WTC11 (cell line): ENCODE results near the gene REEP6. TPM values are rescaled to one million over a fixed set of nuclear protein-coding genes. Genes with fewer than 3 reads are reported as not detected.

Experiments used
- ATAC-seq: fragments of 200-7000 bp; cut with Tn5 transposase; 2 replicates; pipeline ENCODE4 v1.10.0; 2021; ENCODE audit warnings: mild to moderate bottlenecking, moderate library complexity
- CTCF ChIA-PET: fragments of 300-600 bp; sonication (Branson Sonifier 250); formaldehyde crosslinking; loops from one replicate; lab custom pipeline; 2021; ENCODE audit warnings: antibody characterized with exemption; lab: Charles Lee
- POLR2A ChIA-PET: fragments of 350-600 bp; sonication (Branson Sonifier 250); formaldehyde crosslinking; loops from one replicate; lab custom pipeline; 2021; ENCODE audit warnings: antibody characterized with exemption; lab: Charles Lee
- DNase-seq: peaks from one replicate; pipeline ENCODE4 v3.0.0; 2021; ENCODE audit warnings: low spot score
- H3K27ac Mint-ChIP-seq: 2 replicates; pipeline ENCODE4 v1.8.0; 2021; ENCODE audit warnings: mixed read lengths
- H3K27me3 Mint-ChIP-seq: 2 replicates; pipeline ENCODE4 v1.8.0; 2021; ENCODE audit warnings: low read depth, mild to moderate bottlenecking, moderate library complexity, mixed read lengths
- H3K36me3 Mint-ChIP-seq: 2 replicates; pipeline ENCODE4 v1.8.0; 2021; ENCODE audit warnings: mixed read lengths
- H3K4me1 Mint-ChIP-seq: 2 replicates; pipeline ENCODE4 v1.8.0; 2022; ENCODE audit warnings: mixed read lengths
- H3K4me3 Mint-ChIP-seq: 2 replicates; pipeline ENCODE4 v1.8.0; 2021; ENCODE audit warnings: mild to moderate bottlenecking, moderate library complexity, mixed read lengths
- H3K9me3 Mint-ChIP-seq: 2 replicates; pipeline ENCODE4 v1.8.0; 2021; ENCODE audit warnings: mixed read lengths
- E2F5 ChIP-seq: sonication (generic); formaldehyde crosslinking; IDR thresholded peaks from 2 replicates; pipeline ENCODE4 v1.8.1; 2022; ENCODE audit warnings: mild to moderate bottlenecking, moderate library complexity, missing genetic modification reagents
- ESRRA ChIP-seq: sonication (generic); formaldehyde crosslinking; IDR thresholded peaks from 2 replicates; pipeline ENCODE4 v1.8.1; 2022; ENCODE audit warnings: mild to moderate bottlenecking, missing genetic modification reagents, borderline replicate concordance
- FOXK1 ChIP-seq: sonication (generic); formaldehyde crosslinking; IDR thresholded peaks from 2 replicates; pipeline ENCODE4 v1.8.0; 2022; ENCODE audit warnings: mild to moderate bottlenecking, moderate library complexity, missing genetic modification reagents
- GABPB1 ChIP-seq: sonication (generic); formaldehyde crosslinking; IDR thresholded peaks from 2 replicates; pipeline ENCODE4 v1.8.1; 2023; ENCODE audit warnings: mild to moderate bottlenecking, missing genetic modification reagents
- IRF2 ChIP-seq: sonication (generic); formaldehyde crosslinking; IDR thresholded peaks from 2 replicates; pipeline ENCODE4 v1.8.0; 2022; ENCODE audit warnings: low read depth, missing genetic modification reagents, borderline replicate concordance
- JUN ChIP-seq: sonication (generic); formaldehyde crosslinking; IDR thresholded peaks from 2 replicates; pipeline ENCODE4 v1.8.0; 2023; ENCODE audit warnings: mild to moderate bottlenecking, missing genetic modification reagents
- KAT7 ChIP-seq: sonication (generic); formaldehyde crosslinking; IDR thresholded peaks from 2 replicates; pipeline ENCODE4 v1.8.1; 2023; ENCODE audit warnings: missing genetic modification reagents, mild to moderate bottlenecking, borderline replicate concordance
- MXD4 ChIP-seq: fragments of 250-450 bp; sonication (Bioruptor Pico); IDR thresholded peaks from 2 replicates; pipeline ENCODE4 v1.8.0; 2021; ENCODE audit warnings: mild to moderate bottlenecking, moderate library complexity, borderline replicate concordance
- MYBL2 ChIP-seq: sonication (generic); formaldehyde crosslinking; IDR thresholded peaks from 2 replicates; pipeline ENCODE4 v1.8.1; 2023; ENCODE audit warnings: mild to moderate bottlenecking, moderate library complexity, missing genetic modification reagents
- NFATC4 ChIP-seq: fragments of 250-450 bp; sonication (Bioruptor Pico); IDR thresholded peaks from 2 replicates; pipeline ENCODE4 v1.9.0; 2021; ENCODE audit warnings: mild to moderate bottlenecking
- NFE2L1 ChIP-seq: sonication (generic); formaldehyde crosslinking; IDR thresholded peaks from 2 replicates; pipeline ENCODE4 v1.8.1; 2023; ENCODE audit warnings: missing genetic modification reagents
- SMAD4 ChIP-seq: sonication (generic); formaldehyde crosslinking; IDR thresholded peaks from 2 replicates; pipeline ENCODE4 v1.8.0; 2022; ENCODE audit warnings: mild to moderate bottlenecking, missing genetic modification reagents
- SP1 ChIP-seq: sonication (generic); formaldehyde crosslinking; conservative IDR thresholded peaks from 2 replicates; pipeline ENCODE4 v1.8.1; 2022; ENCODE audit warnings: missing genetic modification reagents
- TCF7 ChIP-seq: sonication (generic); formaldehyde crosslinking; IDR thresholded peaks from 2 replicates; pipeline ENCODE4 v1.8.0; 2022; ENCODE audit warnings: mild to moderate bottlenecking, low read depth, missing genetic modification reagents, moderate library complexity
- ZBTB21 ChIP-seq: sonication (generic); formaldehyde crosslinking; IDR thresholded peaks from 2 replicates; pipeline ENCODE4 v1.8.1; 2023; ENCODE audit warnings: mild to moderate bottlenecking, missing genetic modification reagents, borderline replicate concordance
- ZNF138 ChIP-seq: sonication (generic); formaldehyde crosslinking; conservative IDR thresholded peaks from 2 replicates; pipeline ENCODE4 v1.8.1; 2022; ENCODE audit warnings: mild to moderate bottlenecking, moderate library complexity, missing genetic modification reagents
- ZNF232 ChIP-seq: sonication (generic); formaldehyde crosslinking; IDR thresholded peaks from 2 replicates; pipeline ENCODE4 v1.8.0; 2022; ENCODE audit warnings: mild to moderate bottlenecking, missing genetic modification reagents
- ZNF317 ChIP-seq: sonication (generic); formaldehyde crosslinking; IDR thresholded peaks from 2 replicates; pipeline ENCODE4 v1.8.1; 2023; ENCODE audit warnings: low read depth, mild to moderate bottlenecking, moderate library complexity, missing genetic modification reagents, borderline replicate concordance
- ZNF396 ChIP-seq: fragments of 250-450 bp; sonication (Bioruptor Pico); IDR thresholded peaks from 2 replicates; pipeline ENCODE4 v1.8.0; 2021; ENCODE audit warnings: mild to moderate bottlenecking, moderate library complexity, borderline replicate concordance
- ZNF423 ChIP-seq: fragments of 250-450 bp; sonication (Bioruptor Pico); IDR thresholded peaks from 2 replicates; pipeline ENCODE4 v2.1.2; 2022; ENCODE audit warnings: mild to moderate bottlenecking, moderate library complexity
- ZNF425 ChIP-seq: fragments of 250-450 bp; sonication (Bioruptor Pico); conservative IDR thresholded peaks from 2 replicates; pipeline ENCODE4 v1.9.0; 2021; ENCODE audit warnings: mild to moderate bottlenecking
- ZNF671 ChIP-seq: fragments of 250-450 bp; sonication (Bioruptor Pico); IDR thresholded peaks from 2 replicates; pipeline ENCODE4 v1.8.0; 2021; ENCODE audit warnings: mild to moderate bottlenecking
- total RNA-seq: library from RNA; stranded (reverse); gene quantifications from 3 replicates; pipeline ENCODE4 v1.2.3, GENCODE V29; 2021
- TF ChIP-seq, protein P1 (sequence below): sonication (generic); formaldehyde crosslinking; IDR thresholded peaks from 2 replicates; pipeline ENCODE4 v1.8.1; 2023; ENCODE audit warnings: mild to moderate bottlenecking, missing genetic modification reagents
- TF ChIP-seq, protein P2 (sequence below): sonication (generic); formaldehyde crosslinking; IDR thresholded peaks from 2 replicates; pipeline ENCODE4 v1.8.0; 2022; ENCODE audit warnings: mild to moderate bottlenecking, missing genetic modification reagents
- TF ChIP-seq, protein P3 (sequence below): fragments of 250-450 bp; sonication (Bioruptor Pico); IDR thresholded peaks from 2 replicates; pipeline ENCODE4 v1.8.0; 2021; ENCODE audit warnings: mild to moderate bottlenecking

Gene REEP6
- total RNA-seq, 1 experiment from 2014 or later, result 17.0 TPM

DNA sequence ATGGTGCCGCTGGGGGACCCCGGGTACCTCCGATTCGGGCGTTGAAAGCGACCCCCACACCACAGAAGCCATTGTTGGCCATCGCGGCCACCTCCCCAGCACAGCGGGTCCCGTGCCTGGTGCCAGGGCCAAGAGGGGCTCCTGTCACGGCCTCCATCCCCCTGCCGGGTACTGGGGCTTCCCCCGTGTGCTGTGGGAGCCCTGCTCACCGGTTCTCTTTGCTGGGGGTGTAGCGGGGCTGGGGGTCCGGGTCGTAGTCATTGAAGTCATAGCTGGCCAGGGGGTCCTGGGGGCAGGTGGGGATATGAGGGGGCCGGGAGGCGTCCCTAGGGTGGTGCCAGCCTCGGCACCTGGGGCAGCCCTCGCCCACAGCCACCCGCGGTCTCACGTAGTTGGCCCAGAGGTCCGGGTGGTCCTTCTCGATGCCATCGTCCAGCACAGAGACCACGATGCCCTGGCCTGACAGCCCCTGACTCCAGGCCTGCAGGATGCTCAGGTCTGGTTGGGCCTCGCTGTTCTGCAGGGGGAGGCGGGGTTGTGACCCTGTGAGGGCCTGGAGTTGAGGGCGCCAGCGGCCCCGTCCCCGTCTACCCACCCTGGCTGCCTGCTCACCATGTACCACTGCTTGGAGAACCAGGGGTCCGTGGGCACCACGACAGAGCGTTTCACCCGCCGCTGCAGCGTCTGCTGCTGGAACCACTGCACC, 3.3 kb upstream of the REEP6 start:
- TF ChIP-seq SP1 (CRISPR knock-in tag) (no peak), NFATC4 (CRISPR knock-in tag) (no peak), ZBTB21 (CRISPR knock-in tag) (no peak), ZNF138 (no peak), IRF2 (CRISPR knock-in tag) (no peak), MXD4 (CRISPR knock-in tag) (no peak), TCF7 (CRISPR knock-in tag) (no peak), MYBL2 (CRISPR knock-in tag) (no peak), ZNF425 (CRISPR knock-in tag) (no peak), ZNF423 (CRISPR knock-in tag) (no peak), E2F5 (CRISPR knock-in tag) (no peak)
- TF ChIP-seq, protein P1, sequence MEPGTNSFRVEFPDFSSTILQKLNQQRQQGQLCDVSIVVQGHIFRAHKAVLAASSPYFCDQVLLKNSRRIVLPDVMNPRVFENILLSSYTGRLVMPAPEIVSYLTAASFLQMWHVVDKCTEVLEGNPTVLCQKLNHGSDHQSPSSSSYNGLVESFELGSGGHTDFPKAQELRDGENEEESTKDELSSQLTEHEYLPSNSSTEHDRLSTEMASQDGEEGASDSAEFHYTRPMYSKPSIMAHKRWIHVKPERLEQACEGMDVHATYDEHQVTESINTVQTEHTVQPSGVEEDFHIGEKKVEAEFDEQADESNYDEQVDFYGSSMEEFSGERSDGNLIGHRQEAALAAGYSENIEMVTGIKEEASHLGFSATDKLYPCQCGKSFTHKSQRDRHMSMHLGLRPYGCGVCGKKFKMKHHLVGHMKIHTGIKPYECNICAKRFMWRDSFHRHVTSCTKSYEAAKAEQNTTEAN, result no peak
- TF ChIP-seq, protein P2, sequence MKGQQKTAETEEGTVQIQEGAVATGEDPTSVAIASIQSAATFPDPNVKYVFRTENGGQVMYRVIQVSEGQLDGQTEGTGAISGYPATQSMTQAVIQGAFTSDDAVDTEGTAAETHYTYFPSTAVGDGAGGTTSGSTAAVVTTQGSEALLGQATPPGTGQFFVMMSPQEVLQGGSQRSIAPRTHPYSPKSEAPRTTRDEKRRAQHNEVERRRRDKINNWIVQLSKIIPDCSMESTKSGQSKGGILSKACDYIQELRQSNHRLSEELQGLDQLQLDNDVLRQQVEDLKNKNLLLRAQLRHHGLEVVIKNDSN (CRISPR knock-in tag), result no peak
- Mint-ChIP-seq H3K36me3 (no peaks in the 10 kb centered on the region), H3K27me3 (peaks cover 14% of the 10 kb centered on the region), H3K9me3 (no peaks in the 10 kb centered on the region), H3K4me1 (peaks cover 6% of the 10 kb centered on the region), H3K4me3 (no peak overlapping the region), H3K27ac (no peak overlapping the region)
- ChIA-PET POLR2A (no interaction called here), CTCF (no interaction called here)
- no peak for ATAC-seq
- DNase-seq, result no peak

GRCh38 chr19:1488282-1488601, 2.7 kb upstream of the REEP6 start:
- H3K4me1 Mint-ChIP-seq, result peaks cover 6% of the 10 kb centered on the region
- ChIA-PET CTCF (no interaction called here), POLR2A (no interaction called here)
- no peaks in the 10 kb centered on the region for H3K9me3 Mint-ChIP-seq
- H3K27ac Mint-ChIP-seq, result no peak overlapping the region
- H3K36me3 Mint-ChIP-seq, result no peaks in the 10 kb centered on the region
- H3K4me3 Mint-ChIP-seq, result no peak overlapping the region
- TF ChIP-seq FOXK1 (CRISPR knock-in tag) (no peak), ZNF671 (no peak), ZNF317 (no peak), NFE2L1 (no peak), SMAD4 (CRISPR knock-in tag) (no peak), JUN (CRISPR knock-in tag) (no peak), GABPB1 (CRISPR knock-in tag) (no peak), ZNF232 (no peak), ESRRA (CRISPR knock-in tag) (no peak), ZNF396 (no peak), KAT7 (CRISPR knock-in tag) (no peak)
- TF ChIP-seq, protein P3, sequence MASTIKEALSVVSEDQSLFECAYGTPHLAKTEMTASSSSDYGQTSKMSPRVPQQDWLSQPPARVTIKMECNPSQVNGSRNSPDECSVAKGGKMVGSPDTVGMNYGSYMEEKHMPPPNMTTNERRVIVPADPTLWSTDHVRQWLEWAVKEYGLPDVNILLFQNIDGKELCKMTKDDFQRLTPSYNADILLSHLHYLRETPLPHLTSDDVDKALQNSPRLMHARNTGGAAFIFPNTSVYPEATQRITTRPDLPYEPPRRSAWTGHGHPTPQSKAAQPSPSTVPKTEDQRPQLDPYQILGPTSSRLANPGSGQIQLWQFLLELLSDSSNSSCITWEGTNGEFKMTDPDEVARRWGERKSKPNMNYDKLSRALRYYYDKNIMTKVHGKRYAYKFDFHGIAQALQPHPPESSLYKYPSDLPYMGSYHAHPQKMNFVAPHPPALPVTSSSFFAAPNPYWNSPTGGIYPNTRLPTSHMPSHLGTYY, result no peak
- no peak for DNase-seq
- H3K27me3 Mint-ChIP-seq, result peaks cover 18% of the 10 kb centered on the region
- no peak for ATAC-seq
